ENCODE measurements around the gene KIF13A.
"Not testable (repeated sequence)": the region's sequence is repeated elsewhere in the genome, so short reads cannot be mapped to it uniquely, and the experiment has no call there.

KIF13A gene

DNA sequence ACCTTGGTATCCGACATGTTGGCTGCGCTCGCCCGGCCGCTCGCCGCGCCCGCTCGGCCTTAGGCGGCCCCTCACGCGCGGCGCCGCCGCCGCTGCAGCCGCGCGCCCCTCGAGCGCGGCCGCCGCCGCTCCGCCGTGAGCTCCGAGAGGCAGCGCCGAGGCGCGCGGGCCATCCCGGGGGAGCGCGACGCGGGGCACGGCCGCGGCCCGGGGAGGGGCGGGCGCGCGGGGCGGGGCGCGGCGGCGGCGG, at the start of gene KIF13A:
KIF13A (minus strand) TSS at position 189 of the 250 bp plus-strand sequence; CDS start at position 17, 172 bp downstream.
- no peak for FAIRE-seq

DNA sequence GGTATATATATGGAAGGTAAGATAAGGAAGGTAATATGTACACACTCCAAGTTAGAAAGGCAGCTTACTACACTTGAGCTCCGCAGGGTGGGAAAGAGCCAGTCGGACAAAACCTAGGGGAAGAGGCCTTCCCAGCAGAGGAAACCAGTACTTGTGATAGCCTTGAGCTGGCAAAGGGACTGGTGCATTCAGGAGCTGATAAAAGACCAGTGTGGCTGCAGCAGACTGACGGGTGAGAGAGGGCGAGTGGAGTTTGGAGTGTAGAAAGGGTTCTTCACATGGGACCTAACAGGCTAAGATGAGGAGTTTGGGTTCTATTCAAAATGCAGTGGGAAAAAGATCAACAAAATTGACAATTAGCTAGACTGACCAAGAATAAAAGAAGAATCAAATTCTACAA, 49.3 kb upstream of the KIF13A start:
- FAIRE-seq = no peak

DNA sequence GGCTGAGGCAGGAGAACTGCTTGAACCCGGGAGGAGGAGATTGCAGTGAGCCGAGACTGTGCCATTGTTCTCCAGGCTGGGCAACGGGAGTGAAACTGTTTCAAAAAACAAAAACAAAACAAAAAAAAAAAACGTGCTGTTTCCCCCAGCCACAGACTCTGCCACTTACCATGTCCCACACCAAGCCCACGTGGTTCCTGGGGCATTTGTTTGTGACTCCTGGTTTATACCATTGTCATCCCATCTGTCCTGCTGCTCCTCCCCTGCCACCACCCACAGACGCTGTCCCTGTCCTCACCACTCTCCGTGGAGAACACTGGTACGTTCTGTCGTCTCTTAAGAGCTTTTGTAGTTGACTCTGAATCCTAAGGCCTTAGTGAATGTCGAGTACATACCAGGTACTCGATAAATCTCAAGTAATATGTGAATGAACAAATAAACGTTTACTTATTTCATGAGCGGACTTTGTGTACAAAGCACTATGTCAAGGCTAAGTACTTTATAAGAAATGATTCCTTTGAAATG, 48.0 kb upstream of the KIF13A start:
- FAIRE-seq = no peak

DNA sequence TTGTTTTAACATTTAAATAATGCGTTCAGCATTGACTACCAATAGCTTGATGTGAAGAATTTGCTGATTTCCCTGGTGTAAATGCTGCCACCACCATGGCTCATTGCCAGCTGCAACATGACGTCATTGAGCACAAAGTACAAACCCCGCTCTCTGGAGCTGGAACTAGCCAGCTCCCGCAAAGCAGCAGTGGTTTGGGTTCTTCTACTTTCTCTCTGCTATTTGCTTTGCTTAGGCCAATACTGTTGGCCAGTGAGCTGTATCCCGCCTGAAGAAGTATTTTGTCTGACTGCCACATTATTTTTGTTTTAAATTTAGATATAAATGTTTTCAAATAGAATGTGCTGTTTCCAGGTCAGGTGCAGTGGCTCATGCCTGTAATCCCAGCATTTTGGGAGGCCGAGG, 47.4 kb upstream of the KIF13A start:
- no peak for FAIRE-seq

DNA sequence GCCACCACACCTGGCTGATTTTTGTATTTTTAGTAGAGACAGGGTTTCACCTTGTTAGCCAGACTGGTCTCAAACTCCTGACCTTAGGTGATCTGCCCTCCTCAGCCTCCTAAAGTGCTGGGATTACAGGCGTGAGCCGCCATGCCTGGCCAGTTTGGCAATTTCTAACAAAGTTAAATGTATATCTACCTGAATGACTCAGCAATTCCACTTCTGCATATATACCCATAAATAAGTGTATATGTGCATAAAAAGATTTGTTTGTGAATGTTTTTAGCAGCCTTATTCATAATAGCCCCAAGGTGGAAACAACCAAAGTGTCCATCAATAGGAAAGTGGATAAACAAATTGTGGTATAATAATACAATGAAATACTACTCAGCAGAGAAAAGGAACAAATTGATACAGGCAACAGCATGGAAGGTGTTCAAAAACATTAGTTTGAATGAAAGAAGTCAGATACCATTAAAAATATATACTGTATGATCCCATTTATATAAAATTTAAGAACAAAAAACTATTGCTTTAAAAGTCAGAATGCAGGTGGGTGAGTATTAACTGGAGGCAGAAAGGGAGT, 44.3 kb upstream of the KIF13A start:
- FAIRE-seq = no peak

DNA sequence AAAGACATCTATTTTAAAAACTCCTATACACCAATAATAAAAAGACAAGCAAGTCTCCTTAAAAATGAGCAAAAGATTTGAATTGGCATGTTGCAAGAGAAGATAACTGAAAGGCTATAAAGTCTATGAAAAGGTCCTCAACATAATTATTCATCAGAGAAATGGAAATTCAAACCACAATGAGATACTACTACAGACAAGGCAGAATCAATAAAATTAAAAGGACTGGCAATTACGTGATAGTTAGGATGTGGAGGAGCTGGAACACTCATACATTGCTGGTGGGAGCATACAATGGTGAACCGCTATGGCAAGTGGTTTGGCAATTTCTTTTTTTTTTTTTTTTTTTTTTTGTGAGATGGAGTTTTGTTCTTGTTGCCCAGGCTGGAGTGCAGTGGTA, 43.8 kb upstream of the KIF13A start:
- no peak for FAIRE-seq

DNA sequence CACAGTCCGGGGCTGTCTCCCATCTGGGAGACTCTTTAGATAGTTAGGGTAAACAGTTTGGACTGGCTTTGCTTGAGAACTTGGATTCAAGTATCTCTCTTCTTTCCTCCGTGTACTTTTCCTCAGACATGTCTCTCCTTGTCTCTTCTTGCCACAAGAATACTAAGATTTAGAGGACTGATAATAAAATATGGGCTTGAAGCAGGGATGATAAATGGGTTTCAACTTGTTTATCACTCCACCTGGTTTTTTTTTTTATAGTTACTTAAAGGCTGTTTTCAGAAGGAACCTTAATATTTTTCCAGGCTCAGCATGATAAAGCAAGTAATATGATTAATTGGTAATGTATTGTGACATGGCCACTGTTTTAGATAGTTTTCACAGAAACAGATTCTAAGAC, 40.9 kb upstream of the KIF13A start:
- no peak for FAIRE-seq

DNA sequence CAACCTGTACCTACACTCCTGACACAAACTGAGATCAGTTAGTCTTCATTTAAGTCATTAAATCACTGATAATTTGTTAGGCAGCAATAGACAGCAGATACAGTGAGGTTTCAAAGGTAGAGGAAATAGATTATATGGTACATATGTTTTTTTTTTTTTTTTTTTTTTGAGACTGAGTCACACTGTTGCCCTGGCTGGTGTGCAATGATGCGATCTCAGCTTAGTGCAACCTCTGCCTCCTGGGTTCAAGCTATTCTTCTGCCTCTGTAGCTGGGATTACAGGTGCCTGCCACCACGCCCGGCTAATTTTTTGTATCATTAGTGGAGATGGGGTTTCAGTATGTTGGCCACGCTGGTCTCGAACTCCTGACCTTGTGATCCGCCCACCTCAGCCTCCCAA, 38.2 kb upstream of the KIF13A start:
- FAIRE-seq = no peak

DNA sequence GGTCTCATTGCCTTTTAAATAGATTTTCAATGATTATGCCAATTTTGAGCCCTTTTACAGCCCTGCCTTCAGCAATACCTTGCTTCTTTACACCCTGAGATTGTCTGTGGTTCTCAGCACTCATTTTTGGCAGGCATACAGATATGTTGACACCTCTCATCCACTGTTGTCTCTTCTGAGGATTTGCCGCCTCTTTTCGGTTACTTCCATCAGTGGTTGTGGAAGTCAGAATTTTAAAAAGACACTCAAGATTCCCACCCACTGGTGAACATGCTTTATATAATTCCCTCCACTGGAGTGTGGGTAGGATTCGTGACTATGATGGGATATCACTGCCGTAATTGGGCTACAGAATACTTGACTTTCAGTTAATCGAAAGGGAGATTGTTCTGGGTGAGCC, 37.4 kb upstream of the KIF13A start:
- FAIRE-seq = no peak

DNA sequence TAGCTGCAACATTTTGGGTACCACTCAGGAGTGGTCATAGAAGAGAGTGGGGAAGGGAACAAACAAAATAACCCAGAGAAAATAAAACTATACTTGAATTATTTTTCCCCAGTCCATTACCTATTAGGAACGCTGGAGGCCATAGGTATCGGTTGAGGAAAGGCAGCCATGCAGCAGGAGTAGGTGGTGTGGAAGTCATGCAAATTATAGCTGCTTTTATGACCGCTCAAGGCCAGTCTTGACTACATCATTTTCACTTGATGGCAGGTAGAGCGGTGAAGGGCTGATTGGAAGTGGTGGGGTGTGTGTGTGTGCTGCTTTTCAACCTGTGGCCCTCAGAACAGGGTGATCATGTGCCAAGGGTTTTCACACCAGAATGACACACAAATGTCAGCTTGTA, 36.5 kb upstream of the KIF13A start:
- FAIRE-seq = no peak

DNA sequence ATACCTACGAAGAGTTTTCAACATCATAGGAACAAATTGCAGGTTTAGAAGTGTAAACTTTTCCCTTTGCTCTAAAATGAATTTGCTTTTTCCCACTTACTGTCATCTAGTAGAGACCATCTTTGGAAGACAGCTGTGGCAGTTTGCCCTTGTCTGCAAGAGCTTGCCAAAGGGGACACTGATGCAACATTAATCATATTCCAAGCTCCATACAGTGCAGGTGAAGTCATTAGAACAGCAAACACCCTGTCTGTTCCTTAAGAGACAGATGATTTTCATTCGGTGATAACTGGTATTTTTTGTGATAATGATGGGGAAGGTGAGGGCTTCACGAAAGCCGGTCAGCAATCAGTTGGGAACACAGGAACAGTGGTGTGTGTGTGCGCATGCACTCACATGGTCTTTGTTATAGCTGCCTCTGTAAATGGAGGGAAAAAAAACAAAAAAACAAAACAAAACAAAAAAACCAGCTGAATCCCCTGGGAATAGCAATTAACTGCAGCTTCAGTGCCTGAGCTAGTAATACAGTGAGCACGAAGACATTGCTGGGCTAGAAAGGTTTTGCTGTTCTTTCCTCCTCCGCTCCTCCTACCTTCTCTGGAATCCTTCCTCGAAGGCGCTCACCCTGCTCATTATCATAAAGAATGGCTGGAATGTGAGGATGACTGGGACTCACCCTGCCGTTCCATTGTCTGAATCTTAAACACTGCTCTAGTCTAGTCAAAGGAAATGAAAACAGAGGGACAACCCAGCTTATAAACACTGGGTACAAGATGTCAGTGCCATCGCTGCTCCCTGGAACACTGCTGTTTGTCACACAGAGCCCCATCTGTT, 35.2 kb upstream of the KIF13A start:
- FAIRE-seq = peak; percentile 91

DNA sequence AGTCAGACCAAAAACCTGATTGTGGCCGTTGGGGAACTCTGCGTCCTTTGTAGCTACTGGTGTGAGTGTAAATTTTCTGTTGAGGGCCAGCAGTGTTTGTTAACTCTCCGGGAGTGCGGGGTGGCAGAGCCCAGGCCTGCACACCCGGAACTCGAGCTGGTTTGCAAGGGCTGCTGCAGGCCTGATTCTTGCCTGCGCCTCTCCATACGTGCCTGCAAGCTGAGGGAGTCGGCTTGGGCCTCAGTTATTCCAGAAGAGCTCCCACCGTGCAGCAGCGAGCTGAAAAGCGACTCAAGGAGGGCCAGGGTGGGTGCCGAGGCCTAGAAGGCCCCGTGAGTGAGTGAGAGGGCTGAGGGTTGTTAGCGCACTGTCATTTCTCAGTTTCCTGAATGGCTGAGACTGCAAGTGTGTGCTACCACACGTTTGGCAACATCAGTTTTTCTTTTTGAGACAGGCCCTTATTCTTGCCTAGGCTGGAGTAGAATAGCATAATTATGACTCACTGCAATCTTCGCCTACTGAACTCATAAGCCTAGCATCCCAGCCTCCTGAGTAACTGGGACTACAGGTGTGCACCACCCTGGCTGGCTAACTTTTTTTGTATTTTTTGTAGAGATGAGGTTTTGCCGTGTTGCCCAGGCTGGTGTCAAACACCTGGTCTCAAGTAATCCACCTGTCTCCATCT, 33.9 kb upstream of the KIF13A start:
- FAIRE-seq = no peak

DNA sequence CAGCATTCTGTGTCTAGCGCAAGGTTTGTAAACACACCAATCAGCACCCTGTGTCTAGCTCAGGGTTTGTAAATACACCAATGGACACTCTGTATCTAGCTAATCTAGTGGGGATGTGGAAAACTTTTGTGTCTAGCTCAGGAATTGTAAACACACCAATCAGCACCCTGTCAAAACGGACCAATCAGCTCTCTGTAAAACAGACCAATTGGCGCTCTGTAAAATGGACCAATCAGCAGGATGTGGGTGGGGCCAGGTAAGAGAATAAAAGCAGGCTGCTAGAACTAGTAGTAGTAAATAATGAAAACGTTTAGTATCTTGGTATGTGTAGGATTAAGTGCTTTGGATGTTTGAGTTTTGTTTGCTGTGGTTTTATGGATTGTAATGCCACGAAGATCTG, 33.1 kb upstream of the KIF13A start:
- FAIRE-seq = not testable (repeated sequence)

DNA sequence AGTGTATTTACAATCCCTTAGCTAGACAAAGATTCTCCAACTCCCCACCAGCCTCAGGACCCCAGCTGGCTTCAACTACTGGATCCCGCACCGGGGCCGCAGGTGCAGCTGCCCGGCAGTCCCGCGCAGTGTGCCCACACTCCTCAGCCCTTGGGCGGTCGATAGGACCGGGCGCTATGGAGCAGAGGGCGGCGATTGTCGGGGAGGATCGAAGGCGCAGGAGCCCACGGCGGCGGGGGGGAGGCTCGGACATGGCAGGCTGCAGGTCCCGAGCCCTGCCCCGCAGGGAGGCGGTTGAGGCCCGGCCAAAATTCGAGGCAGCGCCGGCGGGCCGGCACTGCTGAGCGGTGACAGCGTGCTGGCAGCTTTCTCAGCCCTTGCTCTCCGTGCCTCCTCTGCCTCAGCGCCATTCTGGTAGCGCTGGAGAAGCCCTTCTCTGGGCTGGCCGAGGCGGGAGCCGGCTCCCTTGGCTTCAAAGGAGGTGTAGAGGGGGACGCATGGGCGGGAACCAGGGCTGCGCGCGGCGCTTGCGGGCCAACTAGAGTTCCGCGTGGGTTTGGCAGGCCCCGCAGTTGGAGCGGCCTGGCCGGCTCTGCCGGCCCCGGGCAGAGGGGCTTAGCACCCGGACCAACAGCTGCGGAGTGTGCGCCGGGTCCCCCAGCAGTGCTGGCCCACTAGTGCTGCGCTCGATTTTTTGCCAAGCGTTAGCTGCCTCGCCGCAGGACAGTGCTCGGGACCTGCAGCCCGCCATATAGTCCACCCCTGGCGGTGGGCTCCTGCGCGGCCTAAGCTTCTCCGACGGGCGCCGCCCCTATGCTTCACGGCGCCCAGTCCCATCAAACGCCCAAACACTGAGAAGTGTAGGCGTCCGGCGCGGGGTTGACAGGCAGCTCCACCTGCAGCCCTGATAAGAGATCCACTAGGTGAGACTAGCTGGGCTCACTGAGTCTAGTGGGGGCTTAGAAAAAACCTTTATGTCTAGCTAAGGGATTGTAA, 32.4 kb upstream of the KIF13A start:
- no peak for FAIRE-seq

DNA sequence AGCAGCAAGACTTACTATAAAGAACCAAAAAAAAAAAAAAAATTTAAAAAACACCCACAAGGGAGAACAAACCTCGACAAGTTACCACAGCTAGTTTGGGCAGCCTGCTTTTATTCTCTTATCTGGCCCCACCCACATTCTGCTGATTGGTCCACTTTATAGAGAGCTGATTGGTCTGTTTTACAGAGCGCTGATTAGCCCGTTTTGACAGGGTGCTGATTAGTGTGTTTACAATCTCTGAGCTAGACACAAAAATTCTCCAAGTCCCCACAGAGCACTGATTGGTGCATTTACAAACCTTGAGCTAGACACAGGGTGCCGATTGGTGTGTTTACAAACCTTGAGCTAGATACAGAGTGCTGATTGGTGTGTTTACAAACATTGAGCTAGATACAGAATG, 31.7 kb upstream of the KIF13A start:
- FAIRE-seq = not testable (repeated sequence)

DNA sequence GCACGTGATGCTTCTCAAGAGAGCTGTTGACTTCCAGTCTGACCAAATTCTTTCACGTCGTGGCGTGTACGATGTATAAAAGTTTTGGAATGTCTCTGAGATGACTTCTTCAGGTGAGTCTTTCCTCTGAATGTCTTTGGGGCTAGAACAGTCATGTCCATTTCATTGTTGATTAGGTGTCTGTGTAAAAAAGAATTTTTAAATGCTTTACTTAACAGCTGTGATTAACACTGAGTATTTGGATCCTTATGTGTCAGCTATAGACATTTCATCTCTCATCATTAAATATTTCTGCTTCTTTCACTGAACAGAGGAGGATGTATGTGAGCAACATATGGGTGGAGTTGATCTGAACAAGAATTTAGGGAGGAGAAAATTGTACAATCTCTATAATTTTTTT, 29.3 kb upstream of the KIF13A start:
- FAIRE-seq = no peak

DNA sequence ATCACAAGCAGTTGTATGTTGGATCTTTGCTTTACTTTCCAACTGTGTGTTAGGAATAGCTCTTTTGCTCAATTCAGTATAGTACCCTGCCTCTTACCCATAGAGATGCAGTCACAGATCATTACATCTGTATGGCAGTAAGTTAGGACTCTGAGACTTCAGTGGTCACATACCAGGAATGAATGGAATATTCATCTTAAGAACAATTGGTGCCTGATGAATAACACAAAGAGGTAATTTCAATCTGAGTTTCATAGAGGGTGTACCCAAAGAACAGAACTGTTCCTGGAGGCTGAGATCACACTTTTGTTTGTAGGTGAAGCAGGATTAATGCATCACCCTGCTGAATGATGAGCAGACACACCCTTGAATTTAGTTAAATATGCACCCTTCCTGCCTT, 28.7 kb upstream of the KIF13A start:
- no peak for FAIRE-seq

DNA sequence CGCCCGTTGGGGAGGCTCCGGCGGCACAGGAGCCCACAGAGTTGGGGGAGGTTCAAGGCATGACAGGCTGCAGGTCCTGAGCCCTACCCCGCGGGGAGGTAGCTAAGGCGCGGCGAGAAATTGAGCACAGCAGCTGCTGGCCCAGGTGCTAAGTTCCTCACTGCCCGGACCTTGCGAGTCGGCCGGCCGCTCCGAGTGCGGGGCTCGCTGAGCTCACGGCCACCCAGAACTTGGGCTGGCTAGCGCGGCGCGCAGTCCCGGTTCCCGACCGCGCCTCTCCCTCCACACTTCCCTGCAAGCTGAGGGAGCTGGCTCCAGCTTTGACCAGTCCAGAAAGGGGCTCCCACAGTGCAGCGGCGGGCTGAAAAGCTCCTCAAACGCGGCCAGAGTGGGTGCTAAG, 23.9 kb upstream of the KIF13A start:
- FAIRE-seq = no peak

DNA sequence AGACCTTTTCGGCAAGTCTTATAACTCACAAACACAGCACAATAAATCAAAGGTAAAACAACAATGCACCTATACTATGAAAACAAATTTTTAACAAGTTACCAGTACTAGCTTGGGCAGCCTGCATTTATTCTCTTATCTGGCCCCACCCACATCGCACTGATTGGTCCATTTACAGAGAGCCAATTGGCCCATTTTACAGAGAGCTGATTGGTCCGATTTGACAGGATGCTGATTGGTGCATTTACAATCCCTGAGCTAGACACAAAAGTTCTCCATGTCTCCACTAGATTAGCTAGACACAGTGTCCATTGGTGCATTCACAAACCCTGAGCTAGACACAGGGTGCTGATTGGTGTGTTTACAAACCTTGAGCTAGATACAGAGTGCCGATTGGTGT, 23.1 kb upstream of the KIF13A start:
- FAIRE-seq = not testable (repeated sequence)

DNA sequence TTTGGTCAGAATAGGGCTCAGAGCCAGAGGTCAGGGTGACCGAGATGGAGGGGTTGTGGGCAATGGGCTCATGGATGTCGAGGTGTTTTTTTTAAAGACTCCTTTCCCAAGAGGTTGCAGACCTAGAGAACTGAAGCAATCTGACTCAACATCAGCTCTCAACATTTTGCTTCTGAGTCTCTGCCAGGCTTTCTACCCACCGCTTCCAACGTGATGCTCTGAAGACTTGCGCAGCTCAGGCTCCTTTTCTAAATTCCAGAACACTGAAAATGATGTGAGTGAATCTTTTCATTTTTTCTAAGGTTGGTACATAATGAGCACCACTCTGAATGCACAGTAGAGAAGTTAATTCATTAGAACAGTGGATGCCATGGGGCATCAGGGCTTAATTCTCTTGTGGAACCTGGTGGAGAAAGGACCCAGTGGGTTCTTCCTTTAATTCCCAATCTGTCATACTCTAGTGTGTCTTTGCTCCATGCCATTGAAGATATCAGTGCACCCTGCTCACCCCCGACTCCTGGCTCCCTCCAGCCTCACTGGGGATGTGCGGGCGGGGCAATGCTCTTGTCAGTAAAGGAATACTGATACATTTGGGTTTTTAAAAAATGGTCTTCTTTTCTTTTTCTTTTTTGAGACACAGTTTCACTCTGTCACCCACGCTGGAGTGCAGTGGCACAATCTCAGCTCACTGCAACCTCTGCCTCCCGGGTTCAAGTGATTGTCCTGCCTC, 17.0 kb upstream of the KIF13A start:
- no peak for FAIRE-seq

DNA sequence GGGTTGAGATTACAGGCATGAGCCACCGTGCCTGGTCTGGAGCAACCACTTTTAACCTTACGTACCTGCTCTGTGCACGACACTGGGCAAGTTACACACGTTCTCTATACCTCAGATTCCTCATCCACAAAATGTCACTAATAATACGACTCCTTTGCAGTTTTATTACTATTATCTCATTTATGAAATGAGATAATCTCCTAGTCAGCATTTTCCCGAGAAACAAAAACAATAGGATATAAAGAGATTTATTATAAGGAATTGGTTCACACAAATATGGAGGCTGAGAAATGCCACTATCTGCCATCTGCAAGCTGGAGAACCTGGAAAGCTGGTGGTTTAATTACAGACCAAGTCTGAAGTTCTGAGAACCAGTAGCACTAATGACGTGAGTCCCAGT, 12.0 kb upstream of the KIF13A start:
- FAIRE-seq = no peak

DNA sequence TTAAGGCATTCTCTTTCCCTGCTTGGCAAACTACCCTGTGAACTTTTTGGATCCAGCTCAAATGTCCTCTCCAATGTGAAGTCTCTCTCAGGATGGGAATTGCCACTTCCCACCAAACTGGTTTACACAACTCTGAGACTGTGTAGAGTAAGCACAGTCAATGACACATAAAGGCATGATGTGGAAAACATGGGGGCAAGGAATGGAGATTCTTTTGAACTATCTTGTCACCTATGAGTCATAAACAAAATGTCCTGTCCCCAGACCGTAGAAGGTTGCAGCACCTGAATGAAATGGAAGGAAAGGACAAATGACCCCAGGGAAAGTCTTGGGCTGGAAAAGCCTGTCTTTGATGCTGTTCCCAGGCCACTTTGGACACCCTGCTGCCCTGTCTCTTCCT, 11.0 kb upstream of the KIF13A start:
- no peak for FAIRE-seq

Measured in endometrium (tissue), 2 donors.